CD8-positive, alpha-beta memory T cell (primary cell): ENCODE measurements around the gene GALNT8. TPM values are rescaled to one million over a fixed set of nuclear protein-coding genes. Genes with fewer than 3 reads are reported as not detected.
"Not testable (repeated sequence)": the region's sequence is repeated elsewhere in the genome, so short reads cannot be mapped to it uniquely, and the experiment has no call there.

ENCODE experiments used
- CTCF ChIA-PET: fragments of 350-600 bp; sonication (Branson Sonifier 250); formaldehyde crosslinking; loops from one replicate; lab custom pipeline; 2021; ENCODE audit warnings: antibody characterized with exemption; lab: Charles Lee
- POLR2A ChIA-PET: fragments of 350-600 bp; sonication (Branson Sonifier 250); formaldehyde crosslinking; loops from one replicate; lab custom pipeline; 2021; ENCODE audit warnings: antibody characterized with exemption; lab: Charles Lee
- DNase-seq, 5 donors: peaks; one replicate each; pipeline versions ENCODE4 v3.0.0 to v3.0.0-alpha.2; 2020 to 2022; ENCODE audit warnings: mixed read lengths in 1 of 5
- H3K27ac ChIP-seq: one replicate; pipeline ENCODE4 v1.7.0; 2013; ENCODE audit warnings: low read depth, mild to moderate bottlenecking, low read length, moderate library complexity
- H3K27me3 ChIP-seq: 2 replicates; pipeline ENCODE4 v1.7.0; 2013; ENCODE audit warnings: low read length, mild to moderate bottlenecking; ENCODE audit not compliant: insufficient read depth, poor library complexity, severe bottlenecking
- H3K36me3 ChIP-seq: 2 replicates; pipeline ENCODE4 v1.7.0; 2013; ENCODE audit warnings: mild to moderate bottlenecking, low read length, moderate library complexity; ENCODE audit not compliant: insufficient read depth
- H3K4me1 ChIP-seq: 2 replicates; pipeline ENCODE4 v1.7.0; 2013; ENCODE audit warnings: mild to moderate bottlenecking, low read length, moderate library complexity; ENCODE audit not compliant: insufficient read depth
- H3K4me3 ChIP-seq: 2 replicates; pipeline ENCODE4 v1.7.0; 2013; ENCODE audit warnings: mild to moderate bottlenecking, low read length
- H3K9me3 ChIP-seq: 2 replicates; pipeline ENCODE4 v1.7.0; 2013; ENCODE audit warnings: mild to moderate bottlenecking, low read length
- H3K27ac Mint-ChIP-seq, 8 donors: one replicate each; pipeline ENCODE4 v1.8.0; 2020 to 2021; ENCODE audit warnings: mixed read lengths in 8 of 8, mild to moderate bottlenecking in 6 of 8, inconsistent platforms in 3 of 8, moderate library complexity in 3 of 8
- H3K27me3 Mint-ChIP-seq, 2 donors: one replicate each; pipeline ENCODE4 v1.8.0; 2020 to 2021; ENCODE audit warnings: mixed read lengths in 2 of 2, mild to moderate bottlenecking in 1 of 2, moderate library complexity in 1 of 2
- H3K36me3 Mint-ChIP-seq, 3 donors: one replicate each; pipeline ENCODE4 v1.8.0; 2020 to 2021; ENCODE audit warnings: mixed read lengths in 3 of 3, inconsistent platforms in 1 of 3, mild to moderate bottlenecking in 1 of 3
- H3K4me1 Mint-ChIP-seq, 3 donors: one replicate each; pipeline ENCODE4 v1.8.0; 2020 to 2021; ENCODE audit warnings: mixed read lengths in 3 of 3, inconsistent platforms in 1 of 3, mild to moderate bottlenecking in 1 of 3
- H3K4me3 Mint-ChIP-seq, 7 donors: one replicate each; pipeline ENCODE4 v1.8.0; 2020 to 2021; ENCODE audit warnings: mixed read lengths in 7 of 7, mild to moderate bottlenecking in 6 of 7, moderate library complexity in 4 of 7, inconsistent platforms in 2 of 7
- H3K9me3 Mint-ChIP-seq, 5 donors: one replicate each; pipeline ENCODE4 v1.8.0; 2020 to 2022; ENCODE audit warnings: mixed read lengths in 5 of 5, mild to moderate bottlenecking in 3 of 5, moderate library complexity in 2 of 5, inconsistent platforms in 1 of 5
- polyA plus RNA-seq: library from polyadenylated mRNA; unstranded; fragments of 300-500 nt; fragmentation: Illumina TruSeq; gene quantifications from one replicate; pipeline ENCODE4 v1.2.3, GENCODE V29; 2021
- total RNA-seq, 2 experiments: library from RNA; stranded (reverse); gene quantifications; one replicate each; pipeline ENCODE4 v1.2.3, GENCODE V29; 2021

Gene GALNT8
- total and polyA plus RNA-seq, 3 experiments from 2014 or later = 0.20 to 3.2 (median 0.22) TPM

DNA sequence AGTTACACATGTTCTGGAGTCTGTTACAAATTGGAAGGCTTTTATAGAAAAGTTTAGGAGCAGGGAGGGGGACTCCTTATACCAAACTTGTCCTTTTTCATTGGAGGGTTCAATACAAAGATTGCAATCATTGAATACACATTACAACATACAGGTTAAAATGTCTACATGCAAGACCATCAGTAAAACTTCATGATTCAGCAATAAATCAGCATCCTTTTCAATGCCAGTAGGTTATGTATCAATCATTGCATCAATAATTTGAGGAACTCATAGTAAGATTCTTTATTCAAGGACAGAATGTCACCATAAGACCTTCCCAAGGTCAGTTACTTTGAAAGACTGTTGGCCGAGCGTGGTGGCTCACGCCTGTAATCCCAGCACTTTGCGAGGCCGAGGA is 16.5 kb upstream of the GALNT8 start:
- Histone ChIP-seq H3K27me3 (no peaks in the 10 kb centered on the region), H3K4me1 (no peaks in the 10 kb centered on the region), H3K27ac (no peak overlapping the region), H3K36me3 (no peaks in the 10 kb centered on the region), H3K4me3 (no peak overlapping the region), H3K9me3 (no peaks in the 10 kb centered on the region)
- CTCF ChIA-PET = no interaction called here
- Mint-ChIP-seq H3K4me1 (no peaks in the 10 kb centered on the region), H3K27me3 (peaks cover 7 to 12% of the 10 kb centered on the region in 2 donors), H3K27ac (no peak overlapping the region), H3K36me3 (peaks cover 1 to 10% (median 8%) of the 10 kb centered on the region in 3 donors), H3K9me3 (peaks cover 0 to 3% (median 0%) of the 10 kb centered on the region in 5 donors), H3K4me3 (no peak overlapping the region)
- no peak for DNase-seq
- POLR2A ChIA-PET = no interaction called here

DNA sequence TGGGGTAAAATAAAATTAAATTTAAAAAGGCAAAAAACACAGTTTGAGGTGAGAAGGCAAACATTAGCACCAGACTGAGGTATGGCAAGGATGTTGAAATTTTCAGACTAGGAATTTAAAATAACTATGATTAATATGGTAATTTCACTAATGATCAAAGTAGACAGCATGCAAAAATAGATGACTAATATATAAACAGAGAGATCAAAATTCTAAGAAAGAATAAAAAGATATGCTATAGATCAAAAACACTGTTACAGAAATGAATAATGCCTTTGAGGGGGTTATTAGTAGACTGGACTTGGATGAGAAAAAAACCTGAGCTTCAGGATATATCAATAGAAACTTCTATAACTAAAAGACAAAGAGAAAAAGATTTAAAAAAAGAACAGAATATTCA is 14.4 kb upstream of the GALNT8 start:
- CTCF ChIA-PET = interaction anchor here (0.6 kb wide), 1 partner anchor 9 kb away, joined by 3 read pairs; no protein-coding TSS in a partner anchor
- no peaks in the 10 kb centered on the region for H3K9me3 ChIP-seq
- no peak overlapping the region for H3K27ac Mint-ChIP-seq
- H3K36me3 ChIP-seq = no peaks in the 10 kb centered on the region
- no peak overlapping the region for H3K4me3 Mint-ChIP-seq
- peaks cover 0 to 2% (median 2%) of the 10 kb centered on the region in 3 donors for H3K36me3 Mint-ChIP-seq
- no peaks in the 10 kb centered on the region for H3K27me3 ChIP-seq
- DNase-seq = no peak
- H3K27ac ChIP-seq = no peak overlapping the region
- H3K4me1 ChIP-seq = no peaks in the 10 kb centered on the region
- H3K4me1 Mint-ChIP-seq = no peaks in the 10 kb centered on the region
- peaks cover 7 to 12% of the 10 kb centered on the region in 2 donors for H3K27me3 Mint-ChIP-seq
- no peak overlapping the region for H3K4me3 ChIP-seq
- POLR2A ChIA-PET = interaction anchor here (0.6 kb wide), 2 partner anchors 10 to 290 kb away, joined by 3 read pairs; no protein-coding TSS in a partner anchor
- H3K9me3 Mint-ChIP-seq = no peaks in the 10 kb centered on the region

DNA sequence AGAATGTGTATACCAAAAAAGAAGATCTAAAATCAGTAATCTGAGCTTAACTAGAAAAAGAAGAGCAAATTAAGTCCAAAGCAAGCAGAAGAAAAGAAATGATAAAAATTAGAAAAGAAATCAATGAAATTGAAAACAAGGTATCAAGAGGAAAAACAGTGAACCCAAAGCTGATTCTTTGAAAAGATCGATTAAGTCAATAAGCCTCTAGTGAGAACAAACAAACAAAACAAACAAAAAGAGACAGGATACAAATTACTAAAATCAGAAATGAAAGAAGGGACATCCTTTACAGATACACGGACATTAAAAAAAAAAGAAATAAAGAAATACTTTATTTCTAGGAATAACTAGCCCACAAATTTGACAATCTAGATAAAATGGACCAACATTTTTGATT is 12.9 kb upstream of the GALNT8 start:
- no peak for DNase-seq
- no peak overlapping the region for H3K4me3 Mint-ChIP-seq
- H3K9me3 Mint-ChIP-seq = no peaks in the 10 kb centered on the region
- peaks cover 7 to 10% of the 10 kb centered on the region in 2 donors for H3K27me3 Mint-ChIP-seq
- H3K4me1 ChIP-seq = no peaks in the 10 kb centered on the region
- H3K36me3 Mint-ChIP-seq = no peaks in the 10 kb centered on the region
- no peak overlapping the region for H3K27ac ChIP-seq
- no peaks in the 10 kb centered on the region for H3K27me3 ChIP-seq
- POLR2A ChIA-PET = no interaction called here
- H3K4me1 Mint-ChIP-seq = no peaks in the 10 kb centered on the region
- no peaks in the 10 kb centered on the region for H3K9me3 ChIP-seq
- H3K4me3 ChIP-seq = no peak overlapping the region
- H3K27ac Mint-ChIP-seq = no peak overlapping the region
- CTCF ChIA-PET = no interaction called here
- no peaks in the 10 kb centered on the region for H3K36me3 ChIP-seq

DNA sequence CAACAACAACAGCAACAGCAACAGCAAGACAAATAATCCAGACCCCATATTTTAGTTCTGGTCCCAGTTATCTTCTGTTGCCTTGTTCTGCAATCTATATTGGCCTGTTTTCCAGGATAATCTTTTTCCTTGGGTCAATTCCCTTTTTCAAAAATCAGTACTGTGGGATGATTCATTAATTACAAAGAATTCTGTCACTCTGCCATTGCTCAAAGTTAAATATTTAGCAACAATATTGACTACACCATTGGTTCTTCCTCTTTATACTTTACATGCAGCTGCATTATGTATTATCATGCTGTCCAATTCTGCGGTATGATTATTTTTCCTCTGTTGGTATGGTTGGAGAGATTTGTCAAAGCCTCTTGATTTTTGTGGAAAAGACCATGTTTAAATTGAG is 10.1 kb upstream of the GALNT8 start:
- Histone ChIP-seq H3K27me3 (no peaks in the 10 kb centered on the region), H3K36me3 (no peaks in the 10 kb centered on the region), H3K4me3 (no peak overlapping the region), H3K4me1 (no peaks in the 10 kb centered on the region), H3K9me3 (no peaks in the 10 kb centered on the region), H3K27ac (no peak overlapping the region)
- no peaks in the 10 kb centered on the region for H3K9me3 Mint-ChIP-seq
- H3K4me3 Mint-ChIP-seq = no peak overlapping the region
- no peaks in the 10 kb centered on the region for H3K4me1 Mint-ChIP-seq
- H3K36me3 Mint-ChIP-seq = no peaks in the 10 kb centered on the region
- no peak for DNase-seq
- ChIA-PET POLR2A (no interaction called here), CTCF (no interaction called here)
- no peak overlapping the region for H3K27ac Mint-ChIP-seq
- peaks cover 7 to 10% of the 10 kb centered on the region in 2 donors for H3K27me3 Mint-ChIP-seq

DNA sequence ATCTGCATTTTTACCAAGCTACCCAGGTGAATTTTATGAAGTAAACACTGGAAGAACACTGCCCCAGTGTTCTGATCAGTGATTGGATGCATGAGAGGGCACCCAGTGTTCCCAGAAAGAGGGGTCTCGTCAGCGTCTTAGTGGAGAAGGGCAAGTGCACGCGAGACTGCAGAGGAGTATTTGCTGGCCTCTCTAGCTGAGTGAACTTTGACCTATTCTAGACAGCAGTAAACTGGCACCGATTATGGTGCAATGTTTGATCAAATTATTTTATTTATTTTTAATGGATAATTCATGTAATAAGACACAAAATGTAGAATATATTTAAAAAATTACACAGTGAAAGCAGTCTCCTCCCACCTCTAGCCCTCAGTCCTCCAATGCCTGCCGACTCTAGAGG is 5.3 kb upstream of the GALNT8 start:
- ChIA-PET CTCF (interaction anchor here (0.6 kb wide), 1 partner anchor 10 kb away, joined by 3 read pairs; no protein-coding TSS in a partner anchor), POLR2A (no interaction called here)
- Mint-ChIP-seq H3K36me3 (no peaks in the 10 kb centered on the region), H3K27me3 (peaks cover 9 to 14% of the 10 kb centered on the region in 2 donors), H3K27ac (no peak overlapping the region), H3K9me3 (no peaks in the 10 kb centered on the region), H3K4me3 (no peak overlapping the region), H3K4me1 (no peaks in the 10 kb centered on the region)
- Histone ChIP-seq H3K4me1 (no peaks in the 10 kb centered on the region), H3K27me3 (no peaks in the 10 kb centered on the region), H3K36me3 (no peaks in the 10 kb centered on the region), H3K4me3 (no peak overlapping the region), H3K27ac (no peak overlapping the region), H3K9me3 (no peaks in the 10 kb centered on the region)
- no peak for DNase-seq

DNA sequence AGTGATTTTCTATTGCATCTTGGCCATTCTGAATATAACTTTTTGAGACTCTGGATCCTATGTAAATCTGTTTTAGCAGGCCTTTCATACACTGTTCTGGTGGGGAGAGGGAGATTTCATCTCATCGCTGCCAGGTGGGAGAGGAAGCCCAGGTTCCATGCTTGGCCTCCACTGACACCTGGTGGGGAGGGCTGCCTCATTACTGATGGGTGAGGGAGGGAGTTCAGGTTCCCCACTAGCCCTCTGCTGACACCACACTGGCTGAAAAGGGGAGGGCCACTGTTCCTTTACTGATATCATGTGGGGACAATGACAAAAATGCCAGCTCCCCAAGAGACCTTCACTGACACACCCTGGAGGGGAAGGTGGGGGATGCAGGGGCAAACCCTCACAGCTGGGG is 2.4 kb upstream of the GALNT8 start:
- Mint-ChIP-seq H3K27ac (no peak overlapping the region), H3K27me3 (peaks cover 25 to 34% of the 10 kb centered on the region in 2 donors), H3K9me3 (no peaks in the 10 kb centered on the region), H3K4me3 (no peak overlapping the region), H3K4me1 (no peaks in the 10 kb centered on the region), H3K36me3 (no peaks in the 10 kb centered on the region)
- CTCF ChIA-PET = no interaction called here
- no peak overlapping the region for H3K27ac ChIP-seq
- H3K4me3 ChIP-seq = no peak overlapping the region
- H3K4me1 ChIP-seq = no peaks in the 10 kb centered on the region
- H3K36me3 ChIP-seq = no peaks in the 10 kb centered on the region
- no peaks in the 10 kb centered on the region for H3K9me3 ChIP-seq
- POLR2A ChIA-PET = interaction anchor here (0.6 kb wide), 1 partner anchor 41 kb away, joined by 3 read pairs; no protein-coding TSS in a partner anchor
- DNase-seq = no peak
- no peaks in the 10 kb centered on the region for H3K27me3 ChIP-seq

DNA sequence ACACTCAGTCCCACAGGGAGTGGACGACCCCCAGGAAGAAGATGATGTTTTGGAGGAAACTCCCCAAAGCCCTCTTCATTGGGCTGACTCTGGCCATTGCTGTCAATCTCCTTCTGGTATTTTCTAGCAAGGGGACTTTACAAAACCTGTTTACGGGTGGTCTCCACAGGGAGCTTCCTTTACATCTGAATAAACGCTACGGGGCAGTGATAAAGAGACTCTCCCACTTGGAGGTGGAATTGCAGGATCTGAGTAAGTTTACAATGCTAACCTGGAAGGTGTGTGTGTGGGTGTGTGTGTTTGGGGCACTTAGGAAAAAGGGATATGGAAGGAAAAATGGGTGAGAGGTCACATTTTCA is 416 bp downstream of the GALNT8 start:
- no peaks in the 10 kb centered on the region for H3K27me3 ChIP-seq
- Mint-ChIP-seq H3K4me1 (no peaks in the 10 kb centered on the region), H3K27ac (peak overlapping the region in 1 of 8 donors; percentile 3), H3K27me3 (peaks cover 27 to 34% of the 10 kb centered on the region in 2 donors), H3K36me3 (no peaks in the 10 kb centered on the region), H3K4me3 (no peak overlapping the region), H3K9me3 (no peaks in the 10 kb centered on the region)
- H3K9me3 ChIP-seq = no peaks in the 10 kb centered on the region
- ChIA-PET POLR2A (no interaction called here), CTCF (interaction anchor here (1.5 kb wide), 1 partner anchor 135 kb away, joined by 4 read pairs; no protein-coding TSS in a partner anchor)
- DNase-seq = no peak
- no peaks in the 10 kb centered on the region for H3K4me1 ChIP-seq
- no peaks in the 10 kb centered on the region for H3K36me3 ChIP-seq
- H3K27ac ChIP-seq = no peak overlapping the region
- no peak overlapping the region for H3K4me3 ChIP-seq

DNA sequence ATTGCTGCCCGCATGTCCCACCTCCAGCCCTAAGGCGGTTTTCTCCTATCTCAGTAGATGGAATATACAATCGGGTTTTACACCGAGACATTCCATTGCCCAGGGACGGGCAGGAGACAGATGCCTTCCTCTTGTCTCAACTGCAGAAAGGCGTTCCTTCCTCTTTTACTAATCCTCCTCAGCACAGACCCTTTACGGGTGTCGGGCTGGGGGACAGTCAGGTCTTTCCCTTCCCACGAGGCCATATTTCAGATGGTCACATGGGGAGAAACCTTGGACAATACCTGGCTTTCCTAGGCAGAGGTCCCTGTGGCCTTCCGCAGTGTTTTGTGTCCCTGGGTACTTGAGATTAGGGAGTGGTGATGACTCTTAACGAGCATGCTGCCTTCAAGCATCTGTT is 1.4 kb downstream of the GALNT8 start:
- H3K27me3 ChIP-seq, DNase-seq, H3K4me3 ChIP-seq, H3K27ac Mint-ChIP-seq, H3K4me3 Mint-ChIP-seq, CTCF ChIA-PET, H3K9me3 Mint-ChIP-seq, H3K9me3 ChIP-seq, H3K27ac ChIP-seq, H3K36me3 ChIP-seq, H3K4me1 ChIP-seq, POLR2A ChIA-PET, H3K4me1 Mint-ChIP-seq, H3K36me3 Mint-ChIP-seq: not testable (repeated sequence)
- peaks cover 27 to 34% of the 10 kb centered on the region in 2 donors for H3K27me3 Mint-ChIP-seq
